K562 (cell line): Measurements from ENCODE around the gene SLC25A15. TPM values are rescaled to one million over a fixed set of nuclear protein-coding genes. Genes with fewer than 3 reads are reported as not detected.

ENCODE experiments used
- ATAC-seq: fragments of 200-7000 bp; cut with Tn5 transposase; 3 replicates; pipeline ENCODE4 v1.9.1; 2020; ENCODE audit warnings: moderate library complexity
- BruUV-seq: library from RNA; stranded (reverse); fragments of 400-500 nt; replicated peaks from 2 replicates; lab custom pipeline; 2021; lab: Mats Ljungman, UMichigan
- CTCF ChIA-PET: fragments of 300-600 bp; formaldehyde crosslinking; extraction: SDS; loops from one replicate; lab custom pipeline; 2021; ENCODE audit warnings: low intra/inter-chr PET ratio; lab: Yijun Ruan, JAX
- POLR2A ChIA-PET: fragments of 300-600, 350-650 bp; sonication (Branson Sonifier 250); formaldehyde crosslinking; extraction: SDS; loops from one replicate; lab custom pipeline; 2021; ENCODE audit warnings: antibody characterized with exemption, inconsistent platforms; lab: Yijun Ruan, JAX
- DNase-seq, 4 experiments: peaks; one replicate each; pipeline versions ENCODE4 v3.0.0 to v3.0.0-alpha.2; 2011 to 2018; ENCODE audit warnings: low spot score in 3 of 4, mixed read lengths in 3 of 4; ENCODE audit errors: extremely low read depth in 1 of 4
- FAIRE-seq: peaks from 2 replicates; lab custom pipeline; 2011; peaks lifted over from hg19 to GRCh38; lab: Jason Lieb, UNC
- H2AFZ ChIP-seq: 2 replicates; pipeline ENCODE4 v1.6.0; 2011; ENCODE audit warnings: low read depth, low read length, control low read depth, inconsistent platforms
- H3K27ac ChIP-seq: fragments of 200-600 bp; 3 replicates; pipeline ENCODE4 v1.8.0; 2011; ENCODE audit warnings: low read depth, mild to moderate bottlenecking, control low read depth, inconsistent platforms, low read length, moderate library complexity, mixed read lengths; ENCODE audit errors: extremely low read depth
- H3K27me3 ChIP-seq, 2 experiments: fragments of 300-600 bp in 1 of 2; 2 replicates in 1 of 2; 3 replicates in 1 of 2; pipeline versions ENCODE4 v1.6.0 to v1.8.0; 2011; ENCODE audit warnings: inconsistent platforms in 2 of 2, low read length in 2 of 2, mild to moderate bottlenecking in 1 of 2, mixed read lengths in 1 of 2, moderate library complexity in 1 of 2; ENCODE audit not compliant: control insufficient read depth in 2 of 2, insufficient read depth in 2 of 2
- H3K36me3 ChIP-seq: fragments of 300-600 bp; 3 replicates; pipeline ENCODE4 v1.8.0; 2011; ENCODE audit warnings: mild to moderate bottlenecking, low read length, inconsistent platforms; ENCODE audit not compliant: control insufficient read depth, insufficient read depth
- H3K4me1 ChIP-seq, 2 experiments: fragments of 200-600 bp in 1 of 2; replicated peaks in 1 of 2; 2 replicates in 1 of 2; 3 replicates in 1 of 2; pipeline versions ENCODE4 v1.5.1 to v1.8.0; 2011; ENCODE audit warnings: inconsistent platforms in 2 of 2, low read length in 2 of 2, mild to moderate bottlenecking in 1 of 2, mixed read lengths in 1 of 2, moderate library complexity in 1 of 2; ENCODE audit not compliant: control insufficient read depth in 2 of 2, insufficient read depth in 2 of 2
- H3K4me2 ChIP-seq: 2 replicates; pipeline ENCODE4 v1.6.1; 2011; ENCODE audit warnings: low read length, control low read depth, inconsistent platforms, mixed read lengths; ENCODE audit not compliant: insufficient read depth
- H3K4me3 ChIP-seq: fragments of 200-600 bp; sonication (generic), shearing (Covaris generic); 2 replicates; pipeline ENCODE4 v1.5.1; 2016; ENCODE audit warnings: control low read depth, inconsistent platforms
- H3K79me2 ChIP-seq: fragments of 200-600 bp; 3 replicates; pipeline ENCODE4 v1.8.0; 2011; ENCODE audit warnings: low read length, inconsistent platforms; ENCODE audit not compliant: control insufficient read depth, insufficient read depth
- H3K9ac ChIP-seq, 2 experiments: 2 replicates each; pipeline versions ENCODE4 v1.6.0 to v1.6.1; 2011; ENCODE audit warnings: low read depth in 2 of 2, low read length in 2 of 2, control low read depth in 1 of 2, inconsistent platforms in 1 of 2, mild to moderate bottlenecking in 1 of 2, mixed read lengths in 1 of 2; ENCODE audit not compliant: insufficient read depth in 1 of 2
- H3K9me1 ChIP-seq: one replicate; pipeline ENCODE4 v1.6.0; 2011; ENCODE audit warnings: inconsistent platforms, mild to moderate bottlenecking, low read length, moderate library complexity; ENCODE audit not compliant: control insufficient read depth, insufficient read depth
- H3K9me3 ChIP-seq: replicated peaks from 2 replicates; pipeline ENCODE4 v1.5.1; 2011; ENCODE audit warnings: low read depth, low read length, inconsistent platforms; ENCODE audit not compliant: control insufficient read depth, insufficient read depth
- H4K20me1 ChIP-seq: replicated peaks from 2 replicates; pipeline ENCODE4 v1.6.1; 2011; ENCODE audit warnings: low read length, inconsistent platforms, mixed read lengths; ENCODE audit not compliant: control insufficient read depth, insufficient read depth
- CUX1 ChIP-seq: fragments of 200-800 bp; sonication (Bioruptor generic); IDR thresholded peaks from 2 replicates; pipeline ENCODE4 v1.6.1; 2016; ENCODE audit warnings: missing genetic modification characterization, missing compliant biosample characterization
- MCM7 ChIP-seq, 2 experiments: fragments of 450-650 bp; IDR thresholded peaks; 2 replicates each; pipeline ENCODE4 v1.6.1; 2016 to 2018
- MYC ChIP-seq, 2 experiments: fragments of 250-450 bp in 1 of 2; sonication (Bioruptor Pico) in 1 of 2; IDR thresholded peaks; 2 replicates each; pipeline versions ENCODE4 v1.5.1 to v1.6.1; 2012 to 2021; ENCODE audit warnings: low read depth in 2 of 2, borderline replicate concordance in 1 of 2, improper control_type of control experiment in 1 of 2, low read length in 1 of 2, mild to moderate bottlenecking in 1 of 2, moderate library complexity in 1 of 2
- NCOA4 ChIP-seq: fragments of 450-650 bp; IDR thresholded peaks from 2 replicates; pipeline ENCODE4 v1.6.1; 2018; ENCODE audit warnings: mild to moderate bottlenecking; ENCODE audit not compliant: partially characterized antibody
- PHB ChIP-seq: fragments of 250-450 bp; sonication (Bioruptor Pico); IDR thresholded peaks from 2 replicates; pipeline ENCODE4 v1.5.0; 2021
- POU5F1 ChIP-seq: fragments of 150-350 bp; IDR thresholded peaks from 2 replicates; pipeline ENCODE4 v1.6.1; 2014; ENCODE audit warnings: borderline replicate concordance, low read length, low read depth, mild to moderate bottlenecking; ENCODE audit not compliant: partially characterized antibody
- RAD51 ChIP-seq: fragments of 450-650 bp; IDR thresholded peaks from 2 replicates; pipeline ENCODE4 v1.7.1; 2016; ENCODE audit warnings: low read depth, mild to moderate bottlenecking, borderline replicate concordance
- SAFB ChIP-seq: fragments of 200-400 bp; formaldehyde crosslinking; IDR thresholded peaks from 2 replicates; pipeline ENCODE4 v1.6.1; 2017; ENCODE audit warnings: low read depth, low read length, borderline replicate concordance
- SMARCA4 ChIP-seq: fragments of 450-650 bp; IDR thresholded peaks from 2 replicates; pipeline ENCODE4 v1.6.1; 2016
- TBL1XR1 ChIP-seq, 2 experiments: IDR thresholded peaks; 2 replicates each; pipeline ENCODE4 v1.6.1; 2012; ENCODE audit warnings: improper control_type of control experiment in 2 of 2, low read length in 2 of 2, mild to moderate bottlenecking in 1 of 2
- THRAP3 ChIP-seq: fragments of 450-650 bp; IDR thresholded peaks from 2 replicates; pipeline ENCODE4 v1.6.1; 2016; ENCODE audit warnings: mild to moderate bottlenecking, inconsistent platforms, borderline replicate concordance
- YY1 ChIP-seq, 3 experiments: IDR thresholded peaks; 2 replicates each; pipeline ENCODE4 v1.6.1; 2011; ENCODE audit warnings: low read length in 2 of 3, mild to moderate bottlenecking in 2 of 3, moderate library complexity in 2 of 3, borderline replicate concordance in 1 of 3, control low read depth in 1 of 3, low read depth in 1 of 3; ENCODE audit not compliant: insufficient read depth in 3 of 3, insufficient replicate concordance in 2 of 3, control insufficient read depth in 1 of 3, insufficient read length in 1 of 3; ENCODE audit errors: extremely low read depth in 1 of 3
- ZNF589 ChIP-seq: fragments of 200-800 bp; sonication (Bioruptor generic); IDR thresholded peaks from 2 replicates; pipeline ENCODE4 v1.6.1; 2016; ENCODE audit warnings: low read depth, missing genetic modification characterization, missing compliant biosample characterization
- ZNF696 ChIP-seq: fragments of 250-450 bp; sonication (Bioruptor Pico); conservative IDR thresholded peaks from 2 replicates; pipeline ENCODE4 v1.4.0; 2020; ENCODE audit warnings: mild to moderate bottlenecking, moderate library complexity
- ZNF76 ChIP-seq: fragments of 250-450 bp; sonication (Bioruptor Pico); IDR thresholded peaks from 2 replicates; pipeline ENCODE4 v1.4.0; 2020; ENCODE audit warnings: mild to moderate bottlenecking, moderate library complexity, borderline replicate concordance
- WGBS: fragments of 100-300 bp; shearing (Covaris generic); methylation state at CpG from one replicate; pipeline ENCODE4 v1.1.6; 2016; ENCODE audit warnings: low coverage, mixed read lengths; ENCODE audit not compliant: insufficient coverage; ENCODE audit errors: missing lambda C conversion rate; 5-methylcytosine and 5-hydroxymethylcytosine counted together
- in situ Hi-C: fragments of 300-500 bp; cut with MboI; formaldehyde crosslinking; loops from 4 replicates; pipeline ENCODE4 v1.15.0; 2018; ENCODE audit warnings: inconsistent platforms, mixed read lengths
- intact Hi-C: fragments of 100-400 bp; cut with micrococcal nuclease; formaldehyde crosslinking; loops from 2 replicates; pipeline ENCODE4 v1.14.2; 2022
- polyA plus RNA-seq, 8 experiments: library from polyadenylated mRNA; depleted of rRNA in 4 of 8; stranded (reverse) in 5 of 8; unstranded in 3 of 8; fragments of >200 nt; fragmentation: Nextera tagmentation in 2 of 8; fragmentation: Illumina TruSeq in 1 of 8; extraction: Ambion mirVana in 2 of 8; extraction: Trizol in 1 of 8; gene quantifications; 2 replicates each; pipeline versions ENCODE4 v1.2.1 to v1.2.3, GENCODE V29; 2011 to 2014; ENCODE audit warnings: inconsistent platforms in 1 of 8, missing spikeins in 1 of 8
- total RNA-seq, 7 experiments: library from RNA; depleted of rRNA in 6 of 7; stranded (reverse); fragments of >200 nt in 6 of 7; fragmentation: Illumina TruSeq in 2 of 7; extraction: Trizol in 2 of 7; gene quantifications; 2 replicates each; pipeline versions ENCODE4 v1.2.1 to v1.2.3, GENCODE V29; 2011 to 2021; ENCODE audit warnings: low replicate concordance in 1 of 7

Gene SLC25A15
- total and polyA plus RNA-seq, 9 of the 15 experiments (the other 6 are each of a cell fraction or from before 2014, with no cell fraction given), result 3.5 to 30.5 (median 20.3) TPM

- TF ChIP-seq TBL1XR1 (IDR thresholded peaks at IDR 0.05; ENCODE audit: low read length in 2 of 2), result no peak
Measured at GRCh38 chr13:40803316-40803715, 13.9 kb downstream of the SLC25A15 start (continued).

- Histone ChIP-seq H2AFZ (no peak overlapping the region), H3K9ac (no peak overlapping the region), H3K27ac (no peak overlapping the region), H3K27me3 (no peaks in the 10 kb centered on the region), H3K9me3 (no peaks in the 10 kb centered on the region), H3K4me3 (no peak overlapping the region), H3K79me2 (no peaks in the 10 kb centered on the region), H3K36me3 (peaks cover 44% of the 10 kb centered on the region; the same call in 2 of the 3 replicates), H3K4me1 (no peaks in the 10 kb centered on the region), H4K20me1 (no peaks in the 10 kb centered on the region), H3K4me2 (no peak overlapping the region), H3K9me1 (no peaks in the 10 kb centered on the region)
- ChIA-PET POLR2A (no interaction called here), CTCF (no interaction called here)
- no TSS peak for BruUV-seq
- DNase-seq, result no peak
- WGBS, result 91% methylated on average over 1 of the region's 1 CpG
- ATAC-seq, result no peak
- in situ Hi-C loops, result no loop called here
- intact Hi-C loops, result no loop called here
- no peak for FAIRE-seq
- TF ChIP-seq MYC (IDR thresholded peaks at IDR 0.05; ENCODE audit: low read depth, low read length) (no peak), MYC (CRISPR knock-in tag; IDR thresholded peaks at IDR 0.05; ENCODE audit: borderline replicate concordance, low read depth) (no peak), THRAP3 (no peak), ZNF589 (no peak), MCM7 (IDR thresholded peaks at IDR 0.05) (no peak), NCOA4 (no peak), SAFB (no peak), PHB (CRISPR knock-in tag) (no peak), YY1 (IDR thresholded peaks at IDR 0.05; ENCODE audit: borderline replicate concordance in 1 of 3, control insufficient read depth in 1 of 3, extremely low read depth in 1 of 3, insufficient read depth in 3 of 3, insufficient read length in 1 of 3, insufficient replicate concordance in 2 of 3, low read depth in 1 of 3, low read length in 2 of 3) (no peak), ZNF696 (no peak), POU5F1 (no peak), RAD51 (no peak), SMARCA4 (no peak), CUX1 (CRISPR knock-in tag) (no peak), ZNF76 (CRISPR knock-in tag) (no peak)
Measured at GRCh38 chr13:40806241-40806640, 16.8 kb downstream of the SLC25A15 start.
